Upper lobe of left lung (tissue), 4 donors: ENCODE results near the gene LILRB2.
"Not testable (repeated sequence)": the region's sequence is repeated elsewhere in the genome, so short reads cannot be mapped to it uniquely, and the experiment has no call there.

Experiments used
- EP300 ChIP-seq, 4 donors: sonication (generic); formaldehyde crosslinking; IDR thresholded peaks; one replicate each; pipeline ENCODE4 v1.5.1; 2017; ENCODE audit warnings: antibody characterized with exemption in 4 of 4, control low read depth in 2 of 4
- POLR2A ChIP-seq, 4 donors: fragments of 450-650 bp; IDR thresholded peaks; one replicate each; pipeline ENCODE4 v1.5.1; 2016 to 2017; ENCODE audit warnings: antibody characterized with exemption in 4 of 4, mild to moderate bottlenecking in 2 of 4
- POLR2AphosphoS5 ChIP-seq, 2 donors: sonication (generic); formaldehyde crosslinking; IDR thresholded peaks; one replicate each; pipeline ENCODE4 v1.5.1; 2017; ENCODE audit warnings: antibody characterized with exemption in 2 of 2
- TF ChIP-seq, protein P1 (sequence below), 6 experiments: fragments of 450-650 bp in 4 of 6; fragments of 200-600 bp in 2 of 6; sonication (generic) in 2 of 6; IDR thresholded peaks; one replicate each; pipeline ENCODE4 v1.5.1; 2016 to 2019; ENCODE audit warnings: antibody characterized with exemption in 6 of 6

DNA sequence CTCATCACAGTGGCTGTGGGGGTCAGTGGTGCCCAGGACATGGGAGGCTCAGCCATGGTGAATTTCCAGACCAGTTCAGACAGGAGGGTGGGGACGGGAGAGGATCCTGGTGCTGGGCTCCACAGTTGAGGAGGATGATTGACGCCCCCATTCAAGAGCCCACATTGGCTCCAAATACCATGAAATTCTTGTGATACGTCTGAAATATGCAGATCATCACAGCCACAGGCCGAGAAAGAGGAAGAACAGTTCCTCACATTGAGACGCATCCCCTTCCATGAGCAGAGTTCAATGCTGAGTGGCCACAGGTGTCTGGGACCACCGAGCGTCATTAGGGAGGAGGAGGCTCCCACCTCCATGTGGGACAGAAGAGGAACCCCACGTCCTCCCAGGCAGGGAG lies 37.1 kb downstream of the LILRB2 start:
- not testable (repeated sequence) for TF ChIP-seq POLR2A, POLR2AphosphoS5, EP300 (IDR thresholded peaks at IDR 0.05)
- TF ChIP-seq, protein P1, sequence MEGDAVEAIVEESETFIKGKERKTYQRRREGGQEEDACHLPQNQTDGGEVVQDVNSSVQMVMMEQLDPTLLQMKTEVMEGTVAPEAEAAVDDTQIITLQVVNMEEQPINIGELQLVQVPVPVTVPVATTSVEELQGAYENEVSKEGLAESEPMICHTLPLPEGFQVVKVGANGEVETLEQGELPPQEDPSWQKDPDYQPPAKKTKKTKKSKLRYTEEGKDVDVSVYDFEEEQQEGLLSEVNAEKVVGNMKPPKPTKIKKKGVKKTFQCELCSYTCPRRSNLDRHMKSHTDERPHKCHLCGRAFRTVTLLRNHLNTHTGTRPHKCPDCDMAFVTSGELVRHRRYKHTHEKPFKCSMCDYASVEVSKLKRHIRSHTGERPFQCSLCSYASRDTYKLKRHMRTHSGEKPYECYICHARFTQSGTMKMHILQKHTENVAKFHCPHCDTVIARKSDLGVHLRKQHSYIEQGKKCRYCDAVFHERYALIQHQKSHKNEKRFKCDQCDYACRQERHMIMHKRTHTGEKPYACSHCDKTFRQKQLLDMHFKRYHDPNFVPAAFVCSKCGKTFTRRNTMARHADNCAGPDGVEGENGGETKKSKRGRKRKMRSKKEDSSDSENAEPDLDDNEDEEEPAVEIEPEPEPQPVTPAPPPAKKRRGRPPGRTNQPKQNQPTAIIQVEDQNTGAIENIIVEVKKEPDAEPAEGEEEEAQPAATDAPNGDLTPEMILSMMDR (IDR thresholded peaks at IDR 0.05): not testable (repeated sequence)
